Coronary artery (tissue), 2 donors: ENCODE measurements around the gene DYNC1H1.
A peak's percentile ranks its signal among the peaks of the same experiment; 100 is the strongest.

Experiments used
- DNase-seq: peaks from one replicate; pipeline ENCODE4 v3.0.0-alpha.2; 2017; ENCODE audit warnings: low spot score
- H3K27ac ChIP-seq, 2 donors: fragments of 200-600 bp; sonication (generic); one replicate each; pipeline ENCODE4 v1.5.1; 2016 to 2019
- H3K4me3 ChIP-seq: fragments of 200-600 bp; sonication (generic); 2 replicates; pipeline ENCODE4 v1.5.1; 2016; ENCODE audit warnings: mild to moderate bottlenecking, moderate library complexity
- TF ChIP-seq, protein P1 (sequence below): fragments of 200-600 bp; sonication (generic); IDR thresholded peaks from one replicate; pipeline ENCODE4 v1.5.1; 2019; ENCODE audit warnings: antibody characterized with exemption

Gene DYNC1H1

DNA sequence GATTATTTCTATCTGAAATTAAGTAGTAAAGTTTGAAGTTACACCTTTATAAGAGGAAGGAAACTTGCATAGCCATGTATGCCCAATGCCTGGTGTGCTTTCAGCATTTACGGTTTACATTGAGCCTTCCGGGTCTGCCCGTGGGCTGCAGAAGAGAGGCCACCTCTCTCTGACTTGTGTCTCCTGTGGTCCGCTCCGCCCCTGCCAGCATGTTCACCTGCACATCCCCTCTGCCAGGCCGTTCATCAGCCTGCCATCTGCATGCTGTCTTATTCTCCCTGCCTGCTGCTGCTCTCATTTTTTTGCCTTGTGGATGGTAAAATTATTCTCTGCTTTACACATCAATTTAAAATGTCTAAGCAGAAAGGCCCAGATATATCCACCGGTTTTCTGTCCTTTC lies 41.5 kb upstream of the DYNC1H1 start:
- DNase-seq = no peak

DNA sequence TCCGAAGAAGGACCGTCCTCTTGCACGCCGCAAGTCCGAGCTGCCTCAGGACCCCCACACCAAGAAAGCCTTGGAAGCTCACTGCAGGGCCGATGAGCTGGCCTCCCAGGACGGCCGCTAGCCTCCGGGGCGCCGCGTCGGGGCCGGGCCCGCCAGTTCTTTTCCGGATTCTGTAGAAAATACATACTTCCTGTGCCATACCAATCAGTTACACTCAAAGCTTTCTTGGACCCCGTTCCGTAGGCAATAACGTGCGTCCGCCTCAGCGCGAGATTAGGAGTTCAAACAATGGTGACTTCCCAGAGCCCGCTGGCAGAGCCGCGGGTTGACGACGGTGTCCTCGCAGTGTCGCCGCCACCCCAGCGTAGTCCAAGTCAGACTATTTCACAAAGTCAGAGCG lies 39.2 kb upstream of the DYNC1H1 start:
- Histone ChIP-seq H3K4me3 (no peak overlapping the region), H3K27ac (no peak overlapping the region)
- TF ChIP-seq, protein P1, sequence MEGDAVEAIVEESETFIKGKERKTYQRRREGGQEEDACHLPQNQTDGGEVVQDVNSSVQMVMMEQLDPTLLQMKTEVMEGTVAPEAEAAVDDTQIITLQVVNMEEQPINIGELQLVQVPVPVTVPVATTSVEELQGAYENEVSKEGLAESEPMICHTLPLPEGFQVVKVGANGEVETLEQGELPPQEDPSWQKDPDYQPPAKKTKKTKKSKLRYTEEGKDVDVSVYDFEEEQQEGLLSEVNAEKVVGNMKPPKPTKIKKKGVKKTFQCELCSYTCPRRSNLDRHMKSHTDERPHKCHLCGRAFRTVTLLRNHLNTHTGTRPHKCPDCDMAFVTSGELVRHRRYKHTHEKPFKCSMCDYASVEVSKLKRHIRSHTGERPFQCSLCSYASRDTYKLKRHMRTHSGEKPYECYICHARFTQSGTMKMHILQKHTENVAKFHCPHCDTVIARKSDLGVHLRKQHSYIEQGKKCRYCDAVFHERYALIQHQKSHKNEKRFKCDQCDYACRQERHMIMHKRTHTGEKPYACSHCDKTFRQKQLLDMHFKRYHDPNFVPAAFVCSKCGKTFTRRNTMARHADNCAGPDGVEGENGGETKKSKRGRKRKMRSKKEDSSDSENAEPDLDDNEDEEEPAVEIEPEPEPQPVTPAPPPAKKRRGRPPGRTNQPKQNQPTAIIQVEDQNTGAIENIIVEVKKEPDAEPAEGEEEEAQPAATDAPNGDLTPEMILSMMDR = no peak
- no peak for DNase-seq

More for the DNA sequence above, 41.5 kb upstream of the DYNC1H1 start:
- H3K27ac ChIP-seq = no peak overlapping the region
- no peak overlapping the region for H3K4me3 ChIP-seq
- TF ChIP-seq, protein P1 = no peak

DNA sequence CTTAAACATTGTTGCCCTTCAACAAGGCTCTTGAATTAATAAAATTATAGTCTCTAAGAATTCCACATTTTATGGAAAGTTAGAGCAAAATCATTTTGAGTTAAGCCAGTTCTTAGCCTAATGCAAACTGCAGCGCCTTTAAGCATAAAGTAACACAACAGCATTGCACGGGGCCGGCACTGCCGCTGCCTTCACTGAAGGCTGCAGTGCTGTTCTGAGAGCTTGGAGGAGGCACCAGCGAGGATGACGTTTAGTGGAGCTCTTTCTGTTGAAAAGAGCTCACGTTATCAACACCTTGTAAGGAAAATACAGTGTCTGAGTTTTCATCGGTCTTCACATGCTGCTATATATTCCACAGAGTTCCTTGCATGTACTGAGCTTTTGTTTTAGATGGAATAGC lies 38.3 kb upstream of the DYNC1H1 start:
- no peak overlapping the region for H3K27ac ChIP-seq

DNA sequence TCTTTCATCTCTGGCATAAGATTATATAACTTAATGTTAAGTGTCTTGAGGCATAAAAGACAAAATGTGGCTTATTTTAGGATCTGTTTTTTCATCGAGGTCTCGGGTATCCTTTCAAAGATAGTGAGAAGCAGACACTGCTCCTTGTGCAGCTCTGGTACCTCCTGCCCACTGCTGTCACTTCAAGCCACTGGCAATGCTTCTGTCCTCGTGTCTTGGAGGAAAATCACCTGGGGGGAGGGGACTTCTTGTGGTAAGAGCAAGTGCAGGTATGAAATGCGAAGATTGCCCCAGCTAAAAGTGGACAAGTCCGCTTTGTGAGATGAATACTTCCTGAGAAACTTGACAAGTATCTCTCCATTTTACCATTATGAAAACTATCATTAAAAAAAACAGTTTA lies 37.8 kb upstream of the DYNC1H1 start:
- no peak for DNase-seq
- TF ChIP-seq, protein P1 = no peak
- peak overlapping the region in 1 of 2 donors; percentile 52 for H3K27ac ChIP-seq
- H3K4me3 ChIP-seq = no peak overlapping the region

More for the DNA sequence above, 38.3 kb upstream of the DYNC1H1 start:
- no peak for DNase-seq
- TF ChIP-seq, protein P1 = no peak
- no peak overlapping the region for H3K4me3 ChIP-seq

DNA sequence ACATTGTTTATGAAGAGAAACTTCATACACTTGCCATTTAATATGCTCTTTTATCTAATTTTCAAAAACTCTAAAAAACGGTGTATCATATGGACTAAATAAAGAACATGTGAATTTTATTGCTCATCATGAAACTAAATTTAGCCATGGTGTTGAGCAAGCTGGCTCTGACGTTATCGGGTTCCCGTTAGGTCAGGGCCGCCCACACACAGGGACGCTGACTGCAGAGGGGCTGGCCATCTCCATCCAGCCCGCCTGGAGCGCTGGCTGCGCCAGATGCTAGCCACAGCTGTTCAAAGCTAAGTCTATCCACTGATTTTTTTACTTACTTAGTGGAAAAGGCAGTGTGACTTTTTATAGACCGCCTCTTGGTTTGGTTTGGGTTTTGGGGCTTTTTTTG lies 36.5 kb upstream of the DYNC1H1 start:
- H3K4me3 ChIP-seq = no peak overlapping the region
- TF ChIP-seq, protein P1 = no peak
- peak overlapping the region; percentile 48 to 52 for H3K27ac ChIP-seq
- DNase-seq = peak; percentile 88

DNA sequence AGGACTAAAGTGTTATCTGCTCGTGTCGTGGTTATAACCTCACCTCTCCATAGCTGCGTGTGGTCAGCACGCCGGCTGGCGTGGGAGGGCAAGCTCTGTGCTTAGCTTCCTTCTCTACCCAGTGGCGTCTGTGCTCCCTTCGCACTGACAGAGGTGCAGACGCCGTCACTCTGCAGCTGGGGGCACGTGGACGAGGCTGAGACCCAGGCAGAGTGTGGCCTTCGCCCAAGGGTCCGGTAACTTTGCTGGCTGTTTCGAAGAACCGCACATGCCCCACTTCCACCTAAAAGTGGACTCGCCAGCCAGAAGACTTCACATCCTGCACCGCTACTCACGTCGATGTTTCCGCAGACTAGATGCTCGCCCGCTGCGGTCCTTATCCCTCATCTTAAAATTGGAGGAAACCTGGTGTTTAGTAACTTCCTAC lies 35.9 kb upstream of the DYNC1H1 start:
- Histone ChIP-seq H3K27ac (peak overlapping the region; percentile 48 to 52), H3K4me3 (no peak overlapping the region)
- TF ChIP-seq, protein P1 = no peak
- no peak for DNase-seq

DNA sequence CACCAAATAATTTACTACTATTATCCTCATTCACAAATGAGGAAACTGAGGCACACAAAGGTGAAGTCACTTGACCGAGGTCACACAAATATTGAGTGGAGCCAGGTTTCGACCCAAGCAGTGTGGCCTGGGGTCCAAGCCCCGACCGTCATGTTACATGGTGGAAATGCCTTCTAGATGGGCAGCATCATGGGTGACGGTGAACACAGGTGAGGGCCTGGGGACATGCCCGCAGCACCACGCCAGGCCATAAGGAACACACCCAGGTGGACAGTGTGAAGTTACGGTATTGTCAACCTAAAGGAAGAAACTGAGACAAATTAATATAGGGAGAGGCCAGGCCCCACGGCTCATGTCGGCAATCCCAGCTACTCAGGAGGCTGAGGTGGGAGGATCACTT lies 35.3 kb upstream of the DYNC1H1 start:
- DNase-seq = no peak
- H3K27ac ChIP-seq = no peak overlapping the region

More for the DNA sequence above, 35.3 kb upstream of the DYNC1H1 start:
- H3K4me3 ChIP-seq = no peak overlapping the region
- TF ChIP-seq, protein P1 = no peak
